NB4 (cell line): Measurements from ENCODE around the gene SLCO2B1.

Source experiments
- TF ChIP-seq, protein P1 (sequence below): IDR thresholded peaks from one replicate; pipeline ENCODE4 v1.5.1; 2012; ENCODE audit warnings: low read depth, low read length
- TF ChIP-seq, protein P2 (sequence below): IDR thresholded peaks from 2 replicates; pipeline ENCODE4 v1.6.1; 2011; ENCODE audit warnings: low read depth, low read length

DNA sequence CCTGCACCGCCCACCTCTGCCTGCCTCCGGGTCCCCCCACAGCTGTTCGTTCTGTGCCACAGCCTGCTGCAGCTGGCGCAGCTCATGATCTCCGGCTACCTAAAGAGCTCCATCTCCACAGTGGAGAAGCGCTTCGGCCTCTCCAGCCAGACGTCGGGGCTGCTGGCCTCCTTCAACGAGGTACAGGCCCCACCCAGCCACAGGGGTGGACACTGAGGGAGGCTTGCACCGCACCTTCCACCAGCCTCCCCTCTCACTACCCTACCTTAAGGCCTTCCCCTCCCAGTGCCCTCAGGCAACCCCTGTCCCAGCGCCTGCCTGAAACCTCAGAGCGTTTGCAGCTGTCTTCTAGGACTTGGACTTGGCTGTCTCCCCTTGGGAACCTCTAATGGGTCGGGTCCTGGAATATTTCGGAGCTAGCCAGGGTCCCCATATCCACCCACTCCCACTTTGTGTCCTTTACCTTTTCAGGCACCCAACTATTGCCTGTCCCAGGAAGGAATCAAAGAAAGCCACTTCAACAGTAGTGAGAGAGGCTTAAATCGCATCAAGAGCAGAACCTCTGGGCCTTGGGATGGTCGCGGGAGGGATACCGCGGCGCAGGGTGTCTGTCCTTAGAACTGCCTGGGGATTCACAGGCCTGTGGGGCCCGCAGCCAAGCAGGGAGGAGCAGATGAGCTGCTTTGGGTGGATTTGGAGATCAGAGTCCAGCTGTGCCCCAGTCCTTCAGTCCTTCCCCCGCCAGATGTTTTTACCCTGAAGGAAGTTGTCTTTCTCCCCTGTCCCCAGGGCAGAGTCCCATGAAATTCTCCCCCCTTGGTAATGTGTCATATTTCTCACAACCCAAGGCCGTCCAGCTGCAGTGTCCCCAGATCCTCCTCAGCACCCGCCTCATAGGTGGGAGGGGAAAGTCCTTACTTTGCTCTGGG is 13.3 kb downstream of the SLCO2B1 start:
- TF ChIP-seq, protein P1, sequence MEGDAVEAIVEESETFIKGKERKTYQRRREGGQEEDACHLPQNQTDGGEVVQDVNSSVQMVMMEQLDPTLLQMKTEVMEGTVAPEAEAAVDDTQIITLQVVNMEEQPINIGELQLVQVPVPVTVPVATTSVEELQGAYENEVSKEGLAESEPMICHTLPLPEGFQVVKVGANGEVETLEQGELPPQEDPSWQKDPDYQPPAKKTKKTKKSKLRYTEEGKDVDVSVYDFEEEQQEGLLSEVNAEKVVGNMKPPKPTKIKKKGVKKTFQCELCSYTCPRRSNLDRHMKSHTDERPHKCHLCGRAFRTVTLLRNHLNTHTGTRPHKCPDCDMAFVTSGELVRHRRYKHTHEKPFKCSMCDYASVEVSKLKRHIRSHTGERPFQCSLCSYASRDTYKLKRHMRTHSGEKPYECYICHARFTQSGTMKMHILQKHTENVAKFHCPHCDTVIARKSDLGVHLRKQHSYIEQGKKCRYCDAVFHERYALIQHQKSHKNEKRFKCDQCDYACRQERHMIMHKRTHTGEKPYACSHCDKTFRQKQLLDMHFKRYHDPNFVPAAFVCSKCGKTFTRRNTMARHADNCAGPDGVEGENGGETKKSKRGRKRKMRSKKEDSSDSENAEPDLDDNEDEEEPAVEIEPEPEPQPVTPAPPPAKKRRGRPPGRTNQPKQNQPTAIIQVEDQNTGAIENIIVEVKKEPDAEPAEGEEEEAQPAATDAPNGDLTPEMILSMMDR: no peak
- TF ChIP-seq, protein P2, sequence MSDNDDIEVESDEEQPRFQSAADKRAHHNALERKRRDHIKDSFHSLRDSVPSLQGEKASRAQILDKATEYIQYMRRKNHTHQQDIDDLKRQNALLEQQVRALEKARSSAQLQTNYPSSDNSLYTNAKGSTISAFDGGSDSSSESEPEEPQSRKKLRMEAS: no peak
